Activated CD4-positive, CD25-positive, alpha-beta regulatory T cell treated with anti-CD3 and anti-CD28 coated beads, Interleukin-2, amount 50 U/mL, for 24 hours (primary cell): ENCODE results near the gene STAG1.
A peak's percentile ranks its signal among the peaks of the same experiment; 100 is the strongest.
"Not testable (repeated sequence)": the region's sequence is repeated elsewhere in the genome, so short reads cannot be mapped to it uniquely, and the experiment has no call there.

ENCODE experiments used
- ATAC-seq, 2 donors: fragments of 150-1000 bp; cut with Tn5 transposase; one replicate each; pipeline ENCODE4 v1.10.0; 2021; ENCODE audit warnings: mild to moderate bottlenecking in 1 of 2, moderate library complexity in 1 of 2

The STAG1 gene

DNA sequence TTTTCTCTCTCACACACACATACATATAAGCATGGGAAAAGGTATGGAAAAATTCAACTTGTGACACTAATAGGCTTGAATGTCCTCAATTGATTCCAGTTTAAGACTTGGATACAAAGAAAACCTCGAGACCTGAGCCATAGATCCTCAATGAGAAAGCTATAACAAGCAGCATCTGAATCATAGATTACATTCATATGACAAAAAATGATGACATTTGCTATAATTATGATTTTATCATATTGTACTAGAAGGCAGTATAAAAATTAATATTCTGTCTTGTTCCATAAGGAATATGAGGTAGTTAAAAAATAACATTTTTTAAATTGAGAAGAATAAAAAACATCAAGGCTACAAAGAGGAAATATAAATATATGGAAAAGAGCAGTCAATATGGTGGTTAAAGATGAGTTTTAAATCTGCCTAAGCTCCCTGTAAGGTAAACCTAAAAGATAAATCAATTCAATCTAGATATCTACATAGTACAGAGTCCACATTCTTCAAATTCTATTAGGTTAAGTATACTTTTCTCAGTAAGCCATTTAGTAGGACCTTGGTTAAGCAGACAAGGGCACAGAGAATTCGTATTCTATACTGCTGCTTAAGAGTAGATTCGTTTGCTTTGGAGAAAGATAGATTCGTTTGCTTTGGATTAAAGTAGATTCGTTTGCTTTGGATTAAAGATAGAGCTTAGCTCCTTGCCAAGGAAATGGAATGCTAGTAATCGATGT, 175.7 kb downstream of the STAG1 start:
- ATAC-seq: no peak

DNA sequence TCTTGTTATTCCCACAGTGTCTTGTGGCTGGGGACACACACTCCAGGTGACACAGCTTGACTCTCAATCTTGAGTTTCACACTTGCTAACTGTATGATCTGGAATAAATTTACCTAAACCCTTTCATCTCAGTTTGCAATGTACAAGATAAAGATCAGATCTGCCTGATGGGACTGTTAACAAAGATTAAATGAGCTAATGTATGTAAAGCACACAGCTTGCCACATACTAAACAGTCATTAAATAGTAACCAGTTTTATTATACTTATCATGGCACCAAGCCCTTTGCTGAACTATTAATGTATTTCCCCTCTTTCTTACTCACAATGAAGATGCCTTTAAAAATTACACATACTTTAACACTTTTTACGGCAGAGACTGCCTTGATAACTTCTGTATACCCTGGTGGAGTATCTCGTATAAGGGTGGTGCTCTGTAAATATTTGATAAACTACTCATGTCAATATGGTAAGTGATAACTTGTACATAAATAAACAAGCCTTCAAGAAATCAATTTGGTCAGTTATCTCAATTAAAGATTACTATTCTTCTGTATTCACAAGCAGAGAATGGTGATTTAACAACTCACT, 184.5 kb downstream of the STAG1 start:
- ATAC-seq: no peak

DNA sequence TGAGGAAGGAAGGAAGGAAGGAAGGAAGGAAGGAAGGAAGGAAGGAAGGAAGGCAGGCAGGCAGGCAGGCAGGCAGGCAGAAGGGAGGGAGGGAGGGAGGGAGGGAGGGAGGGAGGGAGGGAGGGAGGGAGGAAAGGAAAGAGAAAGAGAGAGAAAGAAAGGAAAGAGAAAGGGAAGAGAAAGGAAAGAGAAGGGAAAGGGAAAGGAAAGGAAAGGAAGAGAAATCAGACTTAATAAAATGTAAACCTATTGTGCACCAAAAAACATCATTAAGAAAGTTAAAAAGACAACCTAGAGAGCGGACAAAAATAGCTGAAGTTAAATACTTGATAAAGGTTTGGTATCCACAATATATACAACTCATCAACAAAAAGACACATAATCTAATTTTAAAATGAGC, 187.2 kb downstream of the STAG1 start:
- not testable (repeated sequence) for ATAC-seq

DNA sequence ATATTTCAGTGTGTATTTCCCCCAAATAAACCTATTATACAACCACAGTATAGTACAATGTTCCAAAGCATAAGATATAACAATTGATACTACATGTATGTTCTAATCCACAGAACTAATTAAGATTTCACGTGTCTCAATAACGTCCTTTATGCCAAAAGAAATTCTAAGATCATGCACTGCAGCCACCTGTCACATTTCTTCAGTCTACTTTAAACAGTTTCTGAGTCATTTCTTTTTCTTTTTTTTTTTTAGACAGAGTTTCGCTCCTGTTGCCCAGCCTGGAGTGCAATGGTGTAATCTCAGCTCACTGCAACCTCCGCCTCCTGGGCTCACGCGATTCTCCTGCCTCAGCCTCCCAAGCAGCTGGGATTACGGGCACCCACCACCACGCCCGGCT, 190.2 kb downstream of the STAG1 start:
- no peak for ATAC-seq

DNA sequence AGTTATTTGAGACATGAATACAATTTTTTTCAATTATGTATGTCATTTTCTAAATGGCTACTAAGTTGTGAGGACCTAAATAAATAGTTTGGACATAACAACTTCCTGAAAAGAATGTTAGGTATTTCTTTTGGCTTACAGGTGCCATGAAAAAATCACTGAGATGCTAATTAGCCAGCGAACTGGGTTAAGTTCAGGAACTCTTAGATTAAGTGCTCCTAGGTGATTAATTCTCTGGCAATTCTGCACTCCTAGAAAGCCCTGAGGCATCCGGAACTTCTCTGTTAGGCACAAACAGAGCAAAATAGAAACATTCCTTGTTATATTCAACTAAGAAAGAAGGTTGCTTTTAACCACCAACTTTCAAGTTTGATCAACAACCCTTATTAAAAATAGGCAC, 192.3 kb downstream of the STAG1 start:
- no peak for ATAC-seq

DNA sequence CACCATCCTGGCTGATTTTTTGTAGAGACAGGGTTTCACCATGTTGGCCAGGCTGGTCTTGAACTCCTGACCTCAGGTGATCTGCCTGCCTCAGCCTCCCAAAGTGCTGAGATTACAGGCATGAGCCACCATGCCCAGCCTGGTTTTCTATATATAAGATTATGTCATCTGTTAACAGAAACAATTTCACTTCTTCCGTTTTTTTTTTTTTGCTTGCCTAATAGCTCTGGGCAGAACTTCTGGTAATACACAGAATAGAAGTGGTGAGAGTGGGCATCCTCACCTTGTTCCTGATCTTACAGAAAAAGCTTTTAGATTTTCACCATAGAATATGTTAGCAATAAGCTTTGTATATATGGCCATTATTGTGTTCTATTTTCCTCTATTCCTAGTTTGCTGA, 202.7 kb downstream of the STAG1 start:
- ATAC-seq: not testable (repeated sequence)

DNA sequence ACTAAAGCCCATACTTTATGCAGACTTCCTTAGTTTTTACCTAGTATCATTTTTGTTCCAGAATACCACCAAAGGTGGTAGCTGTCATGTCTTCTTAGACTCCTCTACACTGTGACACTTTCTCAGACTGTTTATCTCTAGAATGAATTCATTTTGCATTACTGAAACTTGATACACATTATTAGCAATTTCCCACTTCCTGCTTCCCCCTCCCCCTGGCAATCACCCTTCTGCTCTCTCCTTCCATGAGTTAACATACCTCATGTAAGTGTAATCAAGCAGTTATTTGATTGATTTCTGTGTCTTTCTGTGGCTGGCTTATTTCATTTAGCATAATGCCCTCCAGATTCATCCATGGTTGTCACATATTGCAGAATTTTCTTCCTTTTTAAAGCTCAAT, 204.9 kb downstream of the STAG1 start:
- peak; percentile 49 to 71 for ATAC-seq

DNA sequence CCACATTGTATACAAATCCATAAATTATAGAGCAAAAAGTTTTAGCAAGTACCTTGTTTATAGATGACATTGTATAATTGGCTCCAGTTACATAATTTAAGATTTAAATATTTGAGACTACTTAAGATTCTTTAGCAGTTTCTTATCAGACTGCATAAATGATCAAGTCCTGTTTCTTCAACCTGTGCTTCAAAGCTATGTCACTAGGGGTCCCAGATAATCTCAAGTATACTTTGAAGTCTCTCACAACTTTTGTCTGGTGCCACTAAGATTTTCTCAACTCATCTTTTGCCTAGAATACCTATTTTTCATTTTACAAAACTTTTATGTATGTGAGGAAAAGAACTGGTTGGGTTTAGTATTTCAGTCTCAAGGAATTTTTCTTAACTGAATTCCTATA, 205.5 kb downstream of the STAG1 start:
- no peak for ATAC-seq

DNA sequence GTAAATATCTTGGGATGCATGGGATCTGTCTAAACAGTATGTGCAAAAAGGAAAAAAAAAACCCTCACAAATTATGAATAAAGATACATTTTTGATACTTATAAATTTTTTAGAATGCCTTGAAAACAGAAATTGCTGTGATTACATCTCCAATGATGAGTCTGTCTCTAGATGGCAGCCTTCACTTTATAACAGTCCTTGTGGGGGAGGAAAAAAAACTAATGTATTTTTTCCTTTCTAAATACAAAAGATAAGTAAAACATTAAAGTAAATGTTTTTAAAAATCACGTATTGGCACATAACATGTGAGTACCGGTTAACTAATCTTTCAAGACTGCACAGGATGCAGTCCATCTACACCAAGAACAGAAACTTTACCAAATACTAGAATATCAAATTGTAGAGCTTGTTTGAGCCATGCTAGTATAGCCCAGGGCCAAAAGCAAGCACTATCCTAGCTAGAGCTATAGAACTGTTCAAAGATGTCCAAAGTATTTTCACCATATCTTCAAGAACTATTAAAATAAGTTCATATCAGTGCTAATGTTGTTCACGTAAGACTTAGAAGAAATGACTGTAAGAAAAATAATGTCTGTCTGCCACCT, 206.4 kb downstream of the STAG1 start:
- ATAC-seq: no peak

DNA sequence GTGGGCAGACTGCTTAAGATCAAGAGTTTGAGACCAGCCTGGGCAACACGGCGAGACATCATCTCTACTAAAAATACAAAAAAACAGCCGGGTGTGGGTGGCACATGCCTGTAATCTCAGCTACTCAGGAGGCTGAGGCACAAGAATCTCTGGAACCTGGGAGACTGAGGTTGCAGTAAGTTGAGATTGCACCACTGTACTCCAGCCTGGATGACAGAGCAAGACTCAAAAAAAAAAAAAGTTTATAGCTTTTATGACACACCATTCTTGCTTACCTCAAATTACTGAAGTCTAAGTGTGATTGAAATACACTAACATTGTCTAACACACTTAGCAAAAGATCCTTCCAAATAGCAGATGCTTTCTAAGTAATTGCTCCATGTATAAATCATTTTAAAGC, 207.6 kb downstream of the STAG1 start:
- ATAC-seq: no peak

DNA sequence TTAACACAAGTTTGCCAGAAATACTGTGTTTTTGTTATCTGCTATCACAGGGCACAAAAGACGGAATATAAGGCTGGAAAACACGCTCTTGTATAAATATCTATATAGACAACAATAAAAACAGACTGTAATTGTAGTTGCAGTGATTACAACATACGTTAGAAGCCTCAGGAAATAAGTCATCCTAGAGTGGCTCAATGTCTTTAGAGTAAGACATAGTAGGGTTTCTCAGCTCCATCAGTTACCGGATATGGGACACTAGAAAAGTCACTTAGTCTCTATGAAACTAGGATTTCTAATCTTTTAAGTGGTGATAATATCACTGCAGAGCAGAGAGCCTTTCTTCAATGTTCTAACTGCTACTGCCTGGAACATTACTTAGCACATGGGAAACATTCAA, 208.8 kb downstream of the STAG1 start:
- no peak for ATAC-seq

DNA sequence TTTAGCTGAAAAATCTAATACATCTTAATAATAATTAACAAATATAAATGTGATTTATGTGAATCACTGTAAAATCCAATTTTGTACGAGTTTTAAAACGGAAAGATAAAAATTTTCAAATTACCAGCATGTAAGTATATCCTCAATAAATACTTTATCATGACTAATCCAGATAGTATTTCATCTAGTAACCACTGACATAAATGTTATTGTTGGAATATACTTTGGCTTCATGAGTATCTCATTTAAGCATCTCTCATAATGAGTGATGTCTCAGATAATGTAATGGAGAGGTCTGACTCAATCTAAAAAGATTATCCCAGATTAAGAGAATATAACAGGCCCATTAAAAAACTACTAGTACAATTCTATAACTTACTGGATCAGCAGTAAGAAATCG, 216.3 kb downstream of the STAG1 start:
- ATAC-seq: no peak

DNA sequence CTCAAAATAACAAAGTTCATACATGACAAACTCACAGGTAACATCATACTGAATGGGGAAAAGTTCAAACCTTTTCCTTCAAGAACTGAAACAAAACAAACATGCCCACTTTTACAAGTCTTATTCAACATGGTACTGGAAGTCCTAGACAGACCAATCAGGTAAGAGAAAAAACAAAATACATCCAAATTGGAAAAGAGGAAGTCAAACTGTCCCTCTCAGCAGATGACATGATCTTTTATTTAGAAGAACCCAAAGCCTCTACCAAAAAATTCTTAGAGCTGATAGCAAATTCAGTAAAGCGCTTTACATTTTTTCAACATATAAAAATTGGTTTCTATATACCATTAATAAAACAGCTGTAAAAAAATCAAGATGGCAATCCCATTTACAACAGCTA, 219.4 kb downstream of the STAG1 start:
- ATAC-seq: no peak

DNA sequence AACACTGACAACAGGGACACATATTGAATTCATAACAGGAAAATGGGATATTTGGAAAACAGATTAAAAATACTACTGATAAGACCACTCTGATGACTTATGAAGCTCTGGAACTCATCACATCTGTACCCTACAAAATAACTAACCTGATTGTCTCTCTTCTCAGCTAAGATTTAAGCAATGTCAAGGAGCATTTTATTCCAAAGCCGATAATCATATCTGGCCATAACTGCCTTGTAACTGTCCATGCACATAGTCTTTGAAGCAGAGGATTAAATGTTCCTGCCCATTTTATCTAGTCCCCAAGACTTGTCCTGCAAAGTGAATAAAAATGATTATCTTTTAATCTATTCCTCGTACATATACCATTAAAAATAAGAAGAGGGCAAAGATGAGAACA, 234.1 kb downstream of the STAG1 start:
- ATAC-seq: no peak

DNA sequence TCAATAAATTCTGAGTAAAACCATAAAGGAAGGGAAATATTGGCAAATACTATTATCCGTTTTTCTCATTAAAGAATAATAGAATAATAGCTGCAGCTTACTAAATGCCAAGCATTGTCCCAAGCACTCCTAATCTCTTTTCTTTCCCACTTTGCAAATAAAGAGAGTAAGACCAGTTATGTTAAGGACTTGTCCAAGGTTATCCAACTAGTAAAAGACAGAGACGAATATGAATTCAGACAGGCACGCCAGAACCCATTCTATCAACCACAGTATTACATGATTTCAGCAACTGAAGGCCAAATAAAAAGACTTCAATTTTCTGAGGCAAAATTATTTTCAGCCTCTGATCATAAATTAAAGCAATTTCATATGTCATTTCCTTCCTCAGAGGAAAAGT, 235.5 kb downstream of the STAG1 start:
- no peak for ATAC-seq

DNA sequence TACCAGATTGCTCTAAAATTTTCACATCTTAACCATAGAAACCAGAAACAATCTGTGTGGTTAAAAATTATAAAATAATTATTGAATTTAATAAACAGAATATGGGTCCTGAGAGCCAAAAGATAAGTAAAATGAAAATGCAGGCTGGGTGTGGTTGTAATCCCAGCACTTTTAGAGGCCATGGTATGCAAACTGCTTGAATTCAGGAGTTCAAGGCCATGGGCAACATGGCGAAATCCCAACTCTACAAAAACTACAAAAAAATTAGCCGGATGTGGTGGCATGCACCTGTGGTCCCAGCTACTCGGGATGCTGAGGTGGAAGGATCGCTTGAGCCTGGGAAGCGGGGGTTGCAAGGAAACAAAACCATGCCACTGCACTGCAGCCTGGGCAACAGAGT, 236.1 kb downstream of the STAG1 start:
- ATAC-seq: no peak

DNA sequence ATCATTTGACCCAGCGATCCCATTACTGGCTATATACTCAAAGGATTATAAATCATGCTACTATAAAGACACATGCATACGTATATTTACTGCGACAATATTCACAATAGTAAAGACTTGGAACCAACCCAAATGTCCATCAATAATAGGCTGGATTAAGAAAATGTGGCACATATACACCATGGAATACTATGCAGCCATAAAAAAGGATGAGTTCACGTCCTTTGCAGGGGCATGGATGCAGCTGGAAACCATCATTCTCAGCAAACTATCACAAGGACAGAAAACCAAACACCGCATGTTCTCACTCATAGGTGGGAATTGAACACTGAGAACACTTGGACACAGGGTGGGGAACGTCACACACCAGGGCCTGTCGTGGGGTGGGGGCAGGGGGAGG, 237.6 kb downstream of the STAG1 start:
- not testable (repeated sequence) for ATAC-seq

DNA sequence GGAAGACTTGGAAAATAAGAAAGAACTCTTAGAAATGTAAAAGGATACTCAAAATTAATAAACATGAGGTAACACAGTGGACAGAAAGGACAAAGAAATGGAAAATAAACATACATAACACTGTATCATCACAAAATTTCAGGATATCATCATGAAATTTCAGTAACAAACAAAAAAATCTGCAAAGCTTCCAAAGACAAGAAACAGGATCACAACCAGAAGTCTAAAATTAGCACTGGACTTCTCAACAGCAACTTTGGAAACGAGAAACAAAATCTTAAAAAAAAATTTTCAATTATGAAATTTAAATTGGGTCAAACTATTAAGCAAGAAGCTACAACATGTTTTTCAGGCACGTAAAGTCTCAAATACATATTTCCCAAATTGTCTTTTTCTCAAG, 238.8 kb downstream of the STAG1 start:
- no peak for ATAC-seq

DNA sequence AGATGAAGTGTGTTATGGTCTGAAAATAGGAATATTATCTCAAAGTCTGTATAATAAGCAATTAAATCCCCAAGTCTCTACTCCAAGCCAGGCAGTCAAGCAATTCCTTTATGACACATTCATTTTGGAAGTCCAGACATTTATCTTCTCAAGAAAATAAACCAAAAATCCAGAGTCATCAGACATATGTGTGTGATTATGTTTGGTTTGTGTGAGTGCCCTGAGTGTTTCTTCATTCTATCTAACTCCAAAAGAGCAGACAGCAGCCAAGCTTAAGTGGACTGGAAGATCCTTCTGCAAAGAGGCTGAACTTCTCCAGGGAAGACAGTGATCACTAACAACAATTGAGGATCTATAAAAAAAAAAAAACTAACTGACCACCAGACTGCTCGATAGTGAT, 239.8 kb downstream of the STAG1 start:
- ATAC-seq: no peak

DNA sequence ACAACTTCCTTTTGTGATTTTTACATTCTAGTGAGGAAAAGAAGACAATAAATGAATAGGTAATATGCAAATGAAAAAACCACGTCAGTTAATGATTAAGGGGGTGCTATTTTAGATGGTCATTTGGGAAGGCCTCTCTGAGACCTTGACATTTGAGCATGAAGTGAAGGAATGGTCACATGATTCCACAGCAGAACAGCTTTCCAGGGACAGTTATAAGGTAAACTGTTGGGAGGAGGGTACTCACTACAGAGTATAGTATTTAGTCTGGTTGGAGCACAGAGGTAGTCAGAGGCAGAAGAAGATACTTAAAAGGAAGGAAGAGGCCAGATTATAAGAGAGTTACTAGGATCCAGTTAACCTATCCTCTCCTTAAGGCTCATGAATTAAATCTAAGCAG, 246.5 kb downstream of the STAG1 start:
- ATAC-seq: no peak

DNA sequence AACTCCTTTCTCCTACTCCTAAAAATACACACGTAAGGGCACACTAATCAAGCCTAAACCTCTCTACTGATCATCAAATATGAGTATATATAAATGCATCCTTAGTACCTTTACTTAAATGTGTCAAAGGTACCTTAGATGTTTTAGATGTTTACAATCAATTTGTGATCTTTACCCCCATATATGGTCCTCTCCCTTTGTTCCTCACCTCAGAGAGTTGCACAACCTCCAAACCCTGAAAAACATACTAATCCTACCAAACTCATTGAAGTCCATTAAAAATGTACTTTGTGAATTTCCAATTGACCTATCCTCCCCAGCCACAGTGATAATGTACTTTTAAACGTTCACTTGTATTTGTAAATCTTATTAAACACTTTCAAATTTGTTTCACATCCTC, 249.1 kb downstream of the STAG1 start:
- ATAC-seq: no peak

DNA sequence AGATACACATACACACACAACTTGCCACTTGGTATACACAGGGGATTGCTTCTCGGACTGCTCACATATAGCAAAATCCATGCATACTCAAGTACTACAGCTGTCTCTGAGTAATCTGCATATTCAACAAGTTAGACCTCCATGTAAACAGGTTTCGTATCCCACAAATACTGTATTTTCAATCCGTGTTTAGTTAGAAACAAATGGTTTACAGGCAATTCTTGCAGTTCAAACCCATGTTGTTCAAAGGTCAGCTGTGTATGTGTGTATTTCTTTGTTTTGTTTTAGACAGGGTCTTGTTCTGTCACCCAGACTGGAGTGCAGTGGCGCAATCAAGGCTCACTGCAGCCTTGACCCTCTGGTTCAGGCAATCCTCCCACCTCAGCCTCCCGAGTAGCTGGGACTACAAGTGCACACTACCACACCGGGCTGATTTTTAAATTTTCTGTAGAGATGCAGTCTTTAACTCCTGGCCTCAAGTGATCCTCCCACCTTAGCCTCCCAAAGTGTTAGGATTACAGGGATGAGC, 253.2 kb downstream of the STAG1 start:
- ATAC-seq: no peak

DNA sequence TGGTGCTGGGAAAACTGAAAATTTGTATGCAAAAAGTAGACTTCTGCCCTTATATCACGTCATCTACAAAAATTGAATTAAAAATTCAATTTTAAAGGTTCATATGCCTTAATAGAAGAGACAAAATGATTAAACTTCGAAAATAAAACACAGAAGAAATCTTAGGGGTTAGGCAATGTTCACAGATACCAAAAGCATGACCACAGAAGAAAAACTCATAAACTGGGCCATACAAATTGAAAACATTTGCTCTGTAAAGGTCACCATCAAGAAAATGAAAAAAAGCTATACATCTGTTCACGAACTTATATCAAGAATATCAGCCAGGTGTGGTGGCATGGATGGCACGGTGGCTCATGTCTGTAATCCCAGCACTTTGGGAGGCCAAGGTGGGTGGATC, 257.0 kb downstream of the STAG1 start:
- no peak for ATAC-seq

DNA sequence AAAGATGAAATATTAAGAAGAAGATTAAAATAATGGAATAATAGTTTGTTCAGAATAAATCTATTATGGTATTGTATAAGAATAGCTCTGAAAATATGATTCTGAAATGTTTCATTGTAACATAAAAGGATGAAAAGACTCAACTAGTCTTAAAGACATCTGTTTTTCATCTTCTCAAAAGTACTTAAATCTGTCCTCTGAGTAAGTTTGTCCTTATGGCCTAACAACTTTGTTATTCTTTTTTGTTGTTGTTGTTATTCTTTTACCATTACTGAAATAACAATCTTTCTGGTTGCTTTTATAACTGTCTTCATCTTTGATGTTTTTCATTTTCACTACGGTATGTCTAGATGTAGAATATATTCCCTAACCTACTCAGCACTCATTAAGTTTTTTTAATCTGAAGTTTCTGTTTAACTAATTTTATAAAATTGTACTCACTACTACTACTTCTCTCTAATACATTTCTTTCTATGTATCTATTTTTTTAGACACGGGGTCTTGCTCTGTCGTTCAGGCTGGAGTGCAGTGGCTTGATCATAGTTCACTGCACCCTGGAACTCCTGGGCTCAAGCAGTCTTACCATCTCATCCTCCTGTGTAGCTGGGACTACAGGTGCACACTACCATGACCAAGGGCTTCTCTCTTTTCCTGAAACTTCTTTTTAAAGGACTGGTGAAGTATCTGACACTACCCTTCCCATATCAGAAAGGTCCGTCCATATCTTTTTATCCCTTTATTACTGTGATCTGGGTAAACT, 261.4 kb downstream of the STAG1 start:
- no peak for ATAC-seq
